ENCODE data around the gene AMIGO3. TPM values are rescaled to one million over a fixed set of nuclear protein-coding genes. Genes with fewer than 3 reads are reported as not detected.

AMIGO3 gene
- total RNA-seq, 4 donors from 2014 or later, result 1.3 to 2.2 TPM; not detected in 2

DNA sequence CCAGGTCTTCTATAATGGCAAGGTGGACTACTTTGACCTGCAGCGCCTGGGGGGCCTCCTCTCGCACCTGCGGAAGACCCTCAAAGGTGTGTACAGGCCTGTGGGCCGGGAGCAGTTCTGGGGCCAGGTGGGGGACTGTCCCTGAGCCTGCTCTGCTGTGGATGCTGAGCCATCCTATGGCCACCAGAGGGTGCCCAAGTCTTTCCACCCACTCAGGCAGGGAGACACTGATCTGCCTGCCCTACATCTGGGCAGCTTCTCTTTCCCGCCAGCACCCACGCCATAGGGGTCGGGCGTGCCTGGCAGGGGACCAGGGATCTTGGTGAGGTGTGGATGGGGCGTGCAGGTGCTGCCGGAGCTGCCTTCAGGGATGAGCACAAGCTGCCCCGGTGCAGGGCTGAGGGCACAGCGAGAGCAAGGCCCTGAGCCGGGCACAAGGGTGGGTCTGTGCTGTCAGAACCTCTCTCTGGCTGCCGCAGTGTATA is 16.0 kb downstream of the AMIGO3 start:
- Histone ChIP-seq H3K9me3 (no peaks in the 10 kb centered on the region), H3K36me3 (peaks cover 10 to 92% (median 15%) of the 10 kb centered on the region in 3 donors), H3K27ac (no peak overlapping the region), H3K4me3 (no peak overlapping the region), H3K27me3 (no peaks in the 10 kb centered on the region), H3K4me1 (peaks cover 0 to 5% (median 0%) of the 10 kb centered on the region in 3 donors)
- TF ChIP-seq POLR2A (IDR thresholded peaks at IDR 0.05), result no peak
- TF ChIP-seq, protein P1, sequence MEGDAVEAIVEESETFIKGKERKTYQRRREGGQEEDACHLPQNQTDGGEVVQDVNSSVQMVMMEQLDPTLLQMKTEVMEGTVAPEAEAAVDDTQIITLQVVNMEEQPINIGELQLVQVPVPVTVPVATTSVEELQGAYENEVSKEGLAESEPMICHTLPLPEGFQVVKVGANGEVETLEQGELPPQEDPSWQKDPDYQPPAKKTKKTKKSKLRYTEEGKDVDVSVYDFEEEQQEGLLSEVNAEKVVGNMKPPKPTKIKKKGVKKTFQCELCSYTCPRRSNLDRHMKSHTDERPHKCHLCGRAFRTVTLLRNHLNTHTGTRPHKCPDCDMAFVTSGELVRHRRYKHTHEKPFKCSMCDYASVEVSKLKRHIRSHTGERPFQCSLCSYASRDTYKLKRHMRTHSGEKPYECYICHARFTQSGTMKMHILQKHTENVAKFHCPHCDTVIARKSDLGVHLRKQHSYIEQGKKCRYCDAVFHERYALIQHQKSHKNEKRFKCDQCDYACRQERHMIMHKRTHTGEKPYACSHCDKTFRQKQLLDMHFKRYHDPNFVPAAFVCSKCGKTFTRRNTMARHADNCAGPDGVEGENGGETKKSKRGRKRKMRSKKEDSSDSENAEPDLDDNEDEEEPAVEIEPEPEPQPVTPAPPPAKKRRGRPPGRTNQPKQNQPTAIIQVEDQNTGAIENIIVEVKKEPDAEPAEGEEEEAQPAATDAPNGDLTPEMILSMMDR (IDR thresholded peaks at IDR 0.05), result peak; percentile 70 to 91 (median 78)
- intact Hi-C loops (cut with DNase I), result loop anchor here (10.0 kb wide), 1 partner anchor 141 kb away; no protein-coding TSS in a partner anchor
- WGBS, 2 donors, result 9% methylated on average over 4 of the region's 14 CpGs; no CpG with 5 or more reads in 1 of the 2 donors
- DNase-seq, result no peak

DNA sequence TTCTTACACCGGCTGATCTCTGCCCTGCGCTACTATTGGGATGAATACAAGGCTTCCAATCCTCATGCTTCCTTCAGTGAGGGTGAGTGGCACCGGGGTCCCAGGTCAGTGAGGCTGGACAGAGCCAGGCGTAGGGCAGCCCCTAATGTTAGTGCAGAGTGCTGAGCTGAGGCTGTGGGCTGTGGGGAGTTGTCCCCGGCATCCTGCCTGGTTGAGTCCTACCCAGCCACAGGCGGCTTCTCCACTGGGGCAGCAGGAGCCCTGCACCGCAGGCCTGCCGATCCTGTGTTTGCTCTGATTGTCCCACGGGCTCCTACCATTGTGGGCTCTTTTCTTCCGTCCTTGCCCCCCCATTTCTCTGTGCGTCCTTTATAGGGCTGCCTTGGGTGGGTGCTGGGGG is 16.8 kb downstream of the AMIGO3 start:
- H3K9me3 ChIP-seq, result no peaks in the 10 kb centered on the region
- intact Hi-C loops (cut with DNase I), result loop anchor here (10.0 kb wide), 1 partner anchor 142 kb away; no protein-coding TSS in a partner anchor
- 83% methylated on average over 9 of the region's 11 CpGs; no CpG with 5 or more reads in 1 of the 2 donors for WGBS, 2 donors
- peaks cover 10 to 100% (median 15%) of the 10 kb centered on the region in 3 donors for H3K36me3 ChIP-seq
- peaks cover 0 to 5% (median 0%) of the 10 kb centered on the region in 3 donors for H3K4me1 ChIP-seq
- no peak overlapping the region for H3K27ac ChIP-seq
- no peak for DNase-seq
- no peaks in the 10 kb centered on the region for H3K27me3 ChIP-seq
- no peak overlapping the region for H3K4me3 ChIP-seq
- TF ChIP-seq, protein P1 (IDR thresholded peaks at IDR 0.05), result no peak
- TF ChIP-seq POLR2A (IDR thresholded peaks at IDR 0.05), result no peak

- 80 to 98% methylated on average over 1 to 13 of the region's 21 CpGs for WGBS, 2 donors
- Histone ChIP-seq H3K27ac (no peak overlapping the region), H3K4me1 (peaks cover 0 to 5% (median 0%) of the 10 kb centered on the region in 3 donors), H3K27me3 (no peaks in the 10 kb centered on the region), H3K4me3 (no peak overlapping the region), H3K36me3 (peaks cover 10 to 98% (median 15%) of the 10 kb centered on the region in 3 donors), H3K9me3 (no peaks in the 10 kb centered on the region)
- TF ChIP-seq POLR2A (IDR thresholded peaks at IDR 0.05), result no peak
- TF ChIP-seq, protein P1 (IDR thresholded peaks at IDR 0.05), result peak in 4 of 6 experiments; percentile 20 to 45 (median 29)
- no peak for DNase-seq
- intact Hi-C loops (cut with DNase I), result loop anchor here (10.0 kb wide), 1 partner anchor 143 kb away; no protein-coding TSS in a partner anchor
Observed at GRCh38 chr3:49701388-49702077, 18.0 kb downstream of the AMIGO3 start.

DNA sequence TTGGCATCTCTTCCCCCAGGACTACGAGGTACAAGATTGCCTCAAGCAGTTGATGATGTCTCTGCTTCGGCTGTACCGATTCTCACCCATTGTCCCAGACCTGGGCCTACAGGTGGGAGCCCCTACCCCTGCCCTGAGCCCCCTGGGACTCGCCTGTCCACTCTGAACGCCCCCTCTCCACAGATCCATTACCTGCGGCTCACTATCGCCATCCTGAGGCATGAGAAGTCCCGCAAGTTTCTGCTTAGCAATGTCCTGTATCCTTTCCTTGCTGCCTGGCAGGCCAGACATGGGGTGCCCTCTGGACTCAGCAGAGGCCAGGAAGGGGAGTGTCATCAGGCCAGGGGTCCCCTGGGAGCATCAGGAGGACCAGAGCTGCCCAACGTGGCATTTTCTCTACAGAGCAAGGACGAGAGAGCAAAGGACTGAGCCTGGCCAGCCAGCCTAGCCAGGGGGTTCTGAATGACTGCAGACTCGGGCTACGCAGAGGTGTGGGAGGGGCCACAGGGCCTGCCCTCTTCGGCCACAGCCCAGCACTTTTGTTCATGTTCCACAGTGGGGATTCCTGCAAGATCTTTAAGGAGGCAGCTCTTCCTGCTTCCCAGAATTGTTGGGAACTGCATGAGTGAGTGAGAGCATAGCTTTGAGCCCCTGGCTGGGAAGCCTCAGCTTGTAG is 18.9 kb downstream of the AMIGO3 start:
- Histone ChIP-seq H3K27me3 (no peaks in the 10 kb centered on the region), H3K4me3 (no peak overlapping the region), H3K9me3 (no peaks in the 10 kb centered on the region), H3K27ac (no peak overlapping the region), H3K4me1 (peaks cover 0 to 5% (median 0%) of the 10 kb centered on the region in 3 donors), H3K36me3 (peaks cover 10 to 89% (median 14%) of the 10 kb centered on the region in 3 donors)
- WGBS, 2 donors, result 60 to 73% methylated on average over 2 to 7 of the region's 13 CpGs
- DNase-seq, result no peak
- no peak for TF ChIP-seq POLR2A (IDR thresholded peaks at IDR 0.05)
- TF ChIP-seq, protein P1 (IDR thresholded peaks at IDR 0.05), result no peak
- intact Hi-C loops (cut with DNase I), result loop anchor here (10.0 kb wide), 1 partner anchor 144 kb away; no protein-coding TSS in a partner anchor
